ENCODE data around the gene KIF26B.

The KIF26B gene

DNA sequence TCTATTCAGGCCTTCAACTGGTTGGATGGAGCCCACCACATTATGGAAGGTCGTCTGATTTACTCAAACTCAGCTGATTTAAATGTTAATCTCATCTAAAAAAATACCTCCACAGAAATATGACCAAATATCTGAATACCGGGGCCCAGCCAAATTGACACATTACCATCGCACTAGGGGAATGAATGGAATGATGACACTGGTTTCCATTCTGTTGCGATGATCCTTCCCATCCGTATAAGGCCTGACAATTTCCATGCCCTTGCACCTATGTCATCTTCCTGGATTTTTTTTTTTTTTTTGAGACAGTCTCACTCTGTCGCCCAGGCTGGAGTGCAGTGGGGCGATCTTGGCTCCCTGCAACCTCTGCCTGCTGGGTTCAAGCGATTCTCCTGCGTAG lies 397.5 kb downstream of the KIF26B start:
- Histone ChIP-seq H3K4me3 (ENCODE audit: insufficient read length, low read depth) (no peak overlapping the region), H3K27me3 (ENCODE audit: insufficient read depth, insufficient read length) (no peaks in the 10 kb centered on the region), H3K9me3 (ENCODE audit: insufficient read depth, low read length) (no peaks in the 10 kb centered on the region), H3K9ac (ENCODE audit: insufficient read length, low read depth) (no peak overlapping the region), H3K36me3 (ENCODE audit: insufficient read depth, insufficient read length, low read length) (no peaks in the 10 kb centered on the region), H3K4me1 (ENCODE audit: insufficient read depth, insufficient read length) (peaks cover 6% of the 10 kb centered on the region)
- no peak for DNase-seq (ENCODE audit: low read depth, low spot score)
- TF ChIP-seq ZNF274 (IDR thresholded peaks at IDR 0.05; ENCODE audit: low read depth, low read length) (no peak), SUZ12 (IDR thresholded peaks at IDR 0.05; ENCODE audit: extremely low read depth, insufficient read depth, insufficient read length) (no peak), YY1 (IDR thresholded peaks at IDR 0.05; ENCODE audit: insufficient read depth, insufficient read length) (no peak)

- TF ChIP-seq ZNF274 (IDR thresholded peaks at IDR 0.05; ENCODE audit: low read depth, low read length) (no peak), YY1 (IDR thresholded peaks at IDR 0.05; ENCODE audit: insufficient read depth, insufficient read length) (no peak), SUZ12 (IDR thresholded peaks at IDR 0.05; ENCODE audit: extremely low read depth, insufficient read depth, insufficient read length) (no peak)
- Histone ChIP-seq H3K4me1 (ENCODE audit: insufficient read depth, insufficient read length) (no peaks in the 10 kb centered on the region), H3K9me3 (ENCODE audit: insufficient read depth, low read length) (no peaks in the 10 kb centered on the region), H3K4me3 (ENCODE audit: insufficient read length, low read depth) (no peak overlapping the region), H3K36me3 (ENCODE audit: insufficient read depth, insufficient read length, low read length) (no peaks in the 10 kb centered on the region), H3K27me3 (ENCODE audit: insufficient read depth, insufficient read length) (no peaks in the 10 kb centered on the region), H3K9ac (ENCODE audit: insufficient read length, low read depth) (no peak overlapping the region)
- no peak for DNase-seq (ENCODE audit: low read depth, low spot score)
Measured at GRCh38 chr1:245556057-245556456, 401.3 kb downstream of the KIF26B start.

DNA sequence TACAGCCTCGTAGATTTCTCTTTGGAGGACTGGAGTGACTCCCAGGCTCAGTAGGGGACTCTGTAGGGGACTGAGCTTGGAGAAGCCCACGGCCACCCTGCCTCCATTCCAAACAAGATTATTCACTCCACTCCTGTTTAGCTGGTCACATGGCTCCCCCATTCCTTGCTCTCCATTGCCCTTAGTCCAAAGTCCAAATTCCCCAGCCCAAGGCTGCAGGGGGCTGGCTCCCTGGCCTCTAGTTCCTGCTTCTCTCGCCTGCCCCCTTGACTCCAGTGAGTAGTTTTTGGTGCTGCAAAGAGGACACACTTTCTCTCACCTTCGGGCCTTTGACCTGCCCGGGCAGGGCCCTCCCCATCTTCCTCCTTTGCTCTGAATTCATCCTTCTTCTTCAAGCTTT lies 403.3 kb downstream of the KIF26B start:
- no peak for DNase-seq (ENCODE audit: low read depth, low spot score)
- Histone ChIP-seq H3K4me3 (ENCODE audit: insufficient read length, low read depth) (no peak overlapping the region), H3K9me3 (ENCODE audit: insufficient read depth, low read length) (no peaks in the 10 kb centered on the region), H3K27me3 (ENCODE audit: insufficient read depth, insufficient read length) (no peaks in the 10 kb centered on the region), H3K36me3 (ENCODE audit: insufficient read depth, insufficient read length, low read length) (no peaks in the 10 kb centered on the region), H3K9ac (ENCODE audit: insufficient read length, low read depth) (no peak overlapping the region), H3K4me1 (ENCODE audit: insufficient read depth, insufficient read length) (no peaks in the 10 kb centered on the region)
- TF ChIP-seq YY1 (IDR thresholded peaks at IDR 0.05; ENCODE audit: insufficient read depth, insufficient read length) = no peak
- TF ChIP-seq ZNF274 (IDR thresholded peaks at IDR 0.05; ENCODE audit: low read depth, low read length) = no peak
- no peak for TF ChIP-seq SUZ12 (IDR thresholded peaks at IDR 0.05; ENCODE audit: extremely low read depth, insufficient read depth, insufficient read length)

- DNase-seq (ENCODE audit: low read depth, low spot score) = no peak
- Histone ChIP-seq H3K4me1 (ENCODE audit: insufficient read depth, insufficient read length) (no peaks in the 10 kb centered on the region), H3K27me3 (ENCODE audit: insufficient read depth, insufficient read length) (no peaks in the 10 kb centered on the region), H3K4me3 (ENCODE audit: insufficient read length, low read depth) (no peak overlapping the region), H3K36me3 (ENCODE audit: insufficient read depth, insufficient read length, low read length) (no peaks in the 10 kb centered on the region), H3K9me3 (ENCODE audit: insufficient read depth, low read length) (peaks cover under 1% of the 10 kb centered on the region; the same call in 1 of the 2 replicates), H3K9ac (ENCODE audit: insufficient read length, low read depth) (no peak overlapping the region)
- TF ChIP-seq YY1 (IDR thresholded peaks at IDR 0.05; ENCODE audit: insufficient read depth, insufficient read length) = no peak
- no peak for TF ChIP-seq ZNF274 (IDR thresholded peaks at IDR 0.05; ENCODE audit: low read depth, low read length)
- TF ChIP-seq SUZ12 (IDR thresholded peaks at IDR 0.05; ENCODE audit: extremely low read depth, insufficient read depth, insufficient read length) = no peak
Measured at GRCh38 chr1:245560316-245560859, 405.6 kb downstream of the KIF26B start.

DNA sequence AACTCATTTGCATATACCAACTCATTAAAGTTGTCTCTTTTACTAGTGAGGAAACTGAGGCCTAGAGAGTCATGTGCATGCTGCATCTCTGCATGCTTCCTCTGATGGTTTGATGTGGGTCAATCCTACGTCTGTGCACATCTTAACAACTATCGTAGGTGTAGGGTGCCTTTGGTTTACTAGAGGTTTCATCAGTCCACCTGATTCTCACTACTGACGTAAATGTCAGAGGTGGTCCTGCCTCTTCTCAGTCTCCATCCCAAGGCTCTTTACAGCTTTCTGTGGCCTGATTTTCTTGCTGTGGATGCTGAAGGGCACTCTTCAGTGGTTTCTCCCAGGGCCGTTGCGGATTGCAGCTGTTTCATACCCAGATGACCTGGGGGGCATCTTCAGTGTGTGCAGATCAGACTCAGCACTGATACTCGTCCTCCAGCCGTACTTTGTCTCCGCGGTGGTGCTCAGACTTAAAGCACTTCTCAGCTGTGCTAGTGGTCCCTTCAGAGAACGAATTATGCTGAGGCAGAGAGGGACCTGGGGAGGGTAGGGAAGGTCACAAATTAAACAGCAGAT lies 407.0 kb downstream of the KIF26B start:
- H3K9ac ChIP-seq (ENCODE audit: insufficient read length, low read depth) = no peak overlapping the region
- no peak overlapping the region for H3K4me3 ChIP-seq (ENCODE audit: insufficient read length, low read depth)
- no peaks in the 10 kb centered on the region for H3K36me3 ChIP-seq (ENCODE audit: insufficient read depth, insufficient read length, low read length)
- H3K4me1 ChIP-seq (ENCODE audit: insufficient read depth, insufficient read length) = no peaks in the 10 kb centered on the region
- TF ChIP-seq YY1 (IDR thresholded peaks at IDR 0.05; ENCODE audit: insufficient read depth, insufficient read length) (no peak), ZNF274 (IDR thresholded peaks at IDR 0.05; ENCODE audit: low read depth, low read length) (no peak), SUZ12 (IDR thresholded peaks at IDR 0.05; ENCODE audit: extremely low read depth, insufficient read depth, insufficient read length) (no peak)
- no peaks in the 10 kb centered on the region for H3K27me3 ChIP-seq (ENCODE audit: insufficient read depth, insufficient read length)
- DNase-seq (ENCODE audit: low read depth, low spot score) = no peak
- peaks cover 7% of the 10 kb centered on the region; the same call in 1 of the 2 replicates for H3K9me3 ChIP-seq (ENCODE audit: insufficient read depth, low read length)

- Histone ChIP-seq H3K36me3 (ENCODE audit: insufficient read depth, insufficient read length, low read length) (no peaks in the 10 kb centered on the region), H3K9ac (ENCODE audit: insufficient read length, low read depth) (no peak overlapping the region), H3K4me1 (ENCODE audit: insufficient read depth, insufficient read length) (no peaks in the 10 kb centered on the region), H3K4me3 (ENCODE audit: insufficient read length, low read depth) (no peak overlapping the region), H3K9me3 (ENCODE audit: insufficient read depth, low read length) (peaks cover 7% of the 10 kb centered on the region; the same call in 1 of the 2 replicates), H3K27me3 (ENCODE audit: insufficient read depth, insufficient read length) (no peaks in the 10 kb centered on the region)
- TF ChIP-seq YY1 (IDR thresholded peaks at IDR 0.05; ENCODE audit: insufficient read depth, insufficient read length) (no peak), SUZ12 (IDR thresholded peaks at IDR 0.05; ENCODE audit: extremely low read depth, insufficient read depth, insufficient read length) (no peak), ZNF274 (IDR thresholded peaks at IDR 0.05; ENCODE audit: low read depth, low read length) (no peak)
- DNase-seq (ENCODE audit: low read depth, low spot score) = no peak
Measured at GRCh38 chr1:245566134-245566533, 411.3 kb downstream of the KIF26B start.

DNA sequence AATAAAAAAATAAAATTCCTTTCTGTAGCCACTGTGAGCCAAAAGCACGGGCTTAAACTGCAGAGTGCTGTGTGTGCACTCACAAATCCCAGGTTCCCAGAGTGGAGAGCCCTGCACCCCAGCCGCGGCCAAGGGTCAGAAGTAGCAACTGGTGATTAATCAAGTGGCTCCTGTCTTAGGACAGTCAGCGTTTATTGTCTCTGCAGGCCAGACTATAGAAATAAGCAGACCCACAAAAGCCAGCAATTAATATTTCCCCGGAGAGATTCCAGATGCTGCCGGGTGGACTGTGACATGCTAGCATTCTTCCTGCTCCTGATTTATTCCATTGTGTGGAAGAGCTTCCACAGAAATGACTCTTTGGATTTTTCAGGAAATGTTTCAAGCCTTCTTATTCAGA lies 412.2 kb downstream of the KIF26B start:
- Histone ChIP-seq H3K9ac (ENCODE audit: insufficient read length, low read depth) (no peak overlapping the region), H3K9me3 (ENCODE audit: insufficient read depth, low read length) (peaks cover 7% of the 10 kb centered on the region; the same call in 1 of the 2 replicates), H3K4me1 (ENCODE audit: insufficient read depth, insufficient read length) (no peaks in the 10 kb centered on the region), H3K4me3 (ENCODE audit: insufficient read length, low read depth) (no peak overlapping the region), H3K36me3 (ENCODE audit: insufficient read depth, insufficient read length, low read length) (no peaks in the 10 kb centered on the region), H3K27me3 (ENCODE audit: insufficient read depth, insufficient read length) (no peaks in the 10 kb centered on the region)
- TF ChIP-seq YY1 (IDR thresholded peaks at IDR 0.05; ENCODE audit: insufficient read depth, insufficient read length) (no peak), ZNF274 (IDR thresholded peaks at IDR 0.05; ENCODE audit: low read depth, low read length) (no peak), SUZ12 (IDR thresholded peaks at IDR 0.05; ENCODE audit: extremely low read depth, insufficient read depth, insufficient read length) (no peak)
- no peak for DNase-seq (ENCODE audit: low read depth, low spot score)

Data from NT2/D1 (cell line).